ENCODE results near the gene ZNF362.

Gene ZNF362

DNA sequence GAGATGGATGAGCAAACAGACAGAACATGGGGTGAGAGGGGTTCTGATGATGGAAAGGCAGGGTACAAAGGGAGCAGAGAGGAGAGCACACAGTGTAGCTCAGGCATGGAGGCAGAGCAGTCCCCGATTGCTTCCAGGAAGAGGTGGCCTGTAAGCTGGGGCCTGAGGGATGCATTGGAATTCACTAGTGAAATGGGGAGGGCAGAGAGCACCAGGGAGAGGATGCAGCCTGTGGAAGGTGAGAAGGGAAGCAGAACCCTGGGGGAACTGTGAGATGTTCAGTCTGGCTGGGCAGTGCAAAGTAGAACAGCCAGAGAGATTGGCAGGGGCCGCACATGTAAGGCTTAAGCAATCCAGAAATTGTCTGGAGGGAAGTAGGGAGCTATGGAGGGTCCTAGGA is 12.2 kb downstream of the ZNF362 start:
- FAIRE-seq, result no peak
- no peak for TF ChIP-seq POLR2A (IDR thresholded peaks at IDR 0.05; ENCODE audit: low read depth, low read length)
- no peak for DNase-seq (ENCODE audit: insufficient read length, low spot score)

GRCh38 chr1:33268927-33269610 is 12.8 kb downstream of the ZNF362 start:
- TF ChIP-seq POLR2A (IDR thresholded peaks at IDR 0.05; ENCODE audit: low read depth, low read length), result no peak
- FAIRE-seq, result no peak
- DNase-seq (ENCODE audit: insufficient read length, low spot score), result no peak

GRCh38 chr1:33269621-33270020 is 13.3 kb downstream of the ZNF362 start:
- no peak for FAIRE-seq

DNA sequence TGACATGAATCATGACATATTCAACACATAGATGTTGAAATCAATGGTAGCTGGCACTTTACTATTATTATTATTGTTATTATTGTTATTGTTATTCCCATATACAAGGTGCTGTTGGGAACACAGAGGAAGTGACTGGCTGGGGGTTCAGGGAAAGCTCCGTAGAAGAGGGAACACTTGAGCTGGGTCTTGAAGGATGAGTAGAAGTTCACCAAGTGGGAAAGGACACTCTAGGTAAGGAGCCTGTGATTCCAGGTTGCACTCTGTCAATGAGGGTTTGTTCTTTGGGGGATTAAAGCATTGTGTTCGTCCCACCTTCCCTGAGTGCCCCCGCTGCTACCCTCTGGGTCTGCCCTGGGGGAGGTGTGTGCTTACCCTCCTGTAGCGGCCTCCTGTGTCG is 14.1 kb downstream of the ZNF362 start:
- TF ChIP-seq POLR2A (IDR thresholded peaks at IDR 0.05; ENCODE audit: low read depth, low read length), result no peak
- no peak for FAIRE-seq
- DNase-seq (ENCODE audit: insufficient read length, low spot score), result no peak

More at GRCh38 chr1:33269621-33270020, 13.3 kb downstream of the ZNF362 start:
- DNase-seq (ENCODE audit: insufficient read length, low spot score), result no peak
- no peak for TF ChIP-seq POLR2A (IDR thresholded peaks at IDR 0.05; ENCODE audit: low read depth, low read length)

DNA sequence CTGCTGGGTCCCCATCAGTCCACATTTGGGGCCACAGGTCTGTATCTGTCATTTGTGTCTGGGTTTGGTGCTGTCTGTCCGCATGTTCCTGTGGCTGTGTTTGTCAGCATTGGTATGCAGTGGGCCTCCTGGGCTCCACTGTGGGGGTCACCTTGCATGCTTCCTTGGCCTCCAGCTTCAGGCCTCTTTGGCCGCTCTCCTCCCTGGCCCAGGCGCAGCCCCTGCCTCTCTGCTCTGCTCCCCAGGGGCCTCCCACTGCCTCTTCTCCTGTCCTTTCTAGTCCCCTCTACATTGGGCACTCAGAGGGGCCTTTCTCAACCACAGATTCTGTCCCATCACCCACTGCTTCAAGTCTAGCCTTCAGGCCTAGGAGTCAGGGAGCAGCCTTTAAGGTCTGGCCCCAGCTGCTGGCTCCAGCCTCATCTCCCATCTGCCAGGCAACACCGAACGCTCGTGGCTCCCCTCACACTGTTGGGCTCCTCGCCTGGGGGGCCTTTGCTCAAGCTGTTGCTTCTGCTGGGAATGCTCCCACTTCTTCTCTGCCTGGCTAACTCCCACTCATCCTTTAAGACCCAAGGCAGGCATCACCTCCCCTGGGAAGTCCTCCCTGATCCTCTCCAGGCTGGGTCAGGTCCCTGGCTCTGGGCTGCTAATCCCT is 14.6 kb downstream of the ZNF362 start:
- no peak for TF ChIP-seq POLR2A (IDR thresholded peaks at IDR 0.05; ENCODE audit: low read depth, low read length)
- DNase-seq (ENCODE audit: insufficient read length, low spot score), result no peak
- no peak for FAIRE-seq

GRCh38 chr1:33271666-33272505 is 15.6 kb downstream of the ZNF362 start:
- no peak for DNase-seq (ENCODE audit: insufficient read length, low spot score)
- FAIRE-seq, result no peak

DNA sequence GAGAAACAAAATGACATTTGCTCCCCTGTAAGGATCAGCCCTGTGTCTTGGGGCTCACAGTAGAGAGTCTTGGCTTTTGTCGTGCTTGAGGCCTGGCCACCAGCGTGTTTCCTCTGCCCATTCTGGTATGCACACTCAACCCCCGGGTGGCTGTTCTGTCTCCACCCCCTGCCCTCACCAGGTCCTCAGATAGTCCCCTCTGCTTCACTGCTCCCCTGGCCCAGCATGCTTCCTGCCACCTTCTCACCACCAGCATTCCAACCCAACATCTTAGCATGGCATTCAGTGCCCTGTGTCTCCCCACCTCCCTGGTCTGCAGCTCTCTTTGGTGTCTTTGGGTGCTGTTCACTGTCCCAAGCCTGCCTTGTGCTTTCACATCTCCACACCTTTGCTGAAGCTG is 16.2 kb downstream of the ZNF362 start:
- no peak for FAIRE-seq
- no peak for TF ChIP-seq POLR2A (IDR thresholded peaks at IDR 0.05; ENCODE audit: low read depth, low read length)
- DNase-seq (ENCODE audit: insufficient read length, low spot score), result no peak

More at GRCh38 chr1:33271666-33272505, 15.6 kb downstream of the ZNF362 start:
- TF ChIP-seq POLR2A (IDR thresholded peaks at IDR 0.05; ENCODE audit: low read depth, low read length), result no peak

GRCh38 chr1:33272930-33273329 is 16.6 kb downstream of the ZNF362 start:
- FAIRE-seq (no peak), DNase-seq (ENCODE audit: insufficient read length, low spot score) (no peak)
- TF ChIP-seq POLR2A (IDR thresholded peaks at IDR 0.05; ENCODE audit: low read depth, low read length), result no peak

- FAIRE-seq (no peak), DNase-seq (ENCODE audit: insufficient read length, low spot score) (no peak)
- TF ChIP-seq POLR2A (IDR thresholded peaks at IDR 0.05; ENCODE audit: low read depth, low read length), result no peak
Observed at GRCh38 chr1:33273406-33273805, 17.1 kb downstream of the ZNF362 start.

DNA sequence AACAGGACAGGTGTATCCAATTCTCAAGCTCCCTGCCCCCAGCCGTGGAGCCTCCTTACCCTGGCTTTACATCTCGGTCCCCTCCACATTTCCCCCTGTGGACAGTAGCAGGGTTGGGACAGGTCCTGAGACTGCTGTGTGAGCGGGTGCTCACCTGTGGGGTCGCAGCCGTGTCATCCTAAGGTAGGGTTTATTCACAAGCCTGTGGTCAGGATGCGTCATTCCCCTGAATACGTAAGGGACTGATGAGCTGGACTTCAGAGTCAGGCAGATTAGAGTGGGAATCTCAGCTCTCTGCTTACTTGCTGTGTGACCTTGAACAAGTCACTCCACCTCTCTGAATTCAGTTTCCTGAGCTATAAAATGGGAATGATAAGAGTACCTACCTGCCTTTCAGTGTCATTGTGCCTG is 17.7 kb downstream of the ZNF362 start:
- no peak for TF ChIP-seq POLR2A (IDR thresholded peaks at IDR 0.05; ENCODE audit: low read depth, low read length)
- no peak for FAIRE-seq
- DNase-seq (ENCODE audit: insufficient read length, low spot score), result no peak

- DNase-seq (ENCODE audit: insufficient read length, low spot score) (no peak), FAIRE-seq (no peak)
- TF ChIP-seq POLR2A (IDR thresholded peaks at IDR 0.05; ENCODE audit: low read depth, low read length), result no peak
Observed at GRCh38 chr1:33274446-33274845, 18.2 kb downstream of the ZNF362 start.

DNA sequence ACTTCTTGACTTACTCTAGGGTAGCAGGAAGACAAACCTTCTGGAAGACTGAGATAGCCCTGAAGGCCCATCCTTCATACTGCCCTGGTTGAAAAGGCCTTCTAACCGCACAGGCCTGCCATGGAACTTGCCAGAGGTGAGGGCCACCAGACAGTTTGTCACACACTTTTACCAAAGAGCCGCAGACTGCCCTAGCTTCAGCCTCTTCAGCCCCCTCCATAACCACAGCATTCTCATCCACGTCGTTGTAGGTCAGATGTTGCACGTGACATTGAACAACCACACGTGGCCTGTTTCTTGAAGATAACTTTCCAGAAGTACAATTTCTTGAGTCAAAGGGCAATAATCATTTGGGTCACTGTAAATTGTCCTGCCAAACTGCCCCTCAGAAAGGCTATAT is 18.9 kb downstream of the ZNF362 start:
- TF ChIP-seq POLR2A (IDR thresholded peaks at IDR 0.05; ENCODE audit: low read depth, low read length), result no peak
- DNase-seq (ENCODE audit: insufficient read length, low spot score), result no peak
- no peak for FAIRE-seq

DNA sequence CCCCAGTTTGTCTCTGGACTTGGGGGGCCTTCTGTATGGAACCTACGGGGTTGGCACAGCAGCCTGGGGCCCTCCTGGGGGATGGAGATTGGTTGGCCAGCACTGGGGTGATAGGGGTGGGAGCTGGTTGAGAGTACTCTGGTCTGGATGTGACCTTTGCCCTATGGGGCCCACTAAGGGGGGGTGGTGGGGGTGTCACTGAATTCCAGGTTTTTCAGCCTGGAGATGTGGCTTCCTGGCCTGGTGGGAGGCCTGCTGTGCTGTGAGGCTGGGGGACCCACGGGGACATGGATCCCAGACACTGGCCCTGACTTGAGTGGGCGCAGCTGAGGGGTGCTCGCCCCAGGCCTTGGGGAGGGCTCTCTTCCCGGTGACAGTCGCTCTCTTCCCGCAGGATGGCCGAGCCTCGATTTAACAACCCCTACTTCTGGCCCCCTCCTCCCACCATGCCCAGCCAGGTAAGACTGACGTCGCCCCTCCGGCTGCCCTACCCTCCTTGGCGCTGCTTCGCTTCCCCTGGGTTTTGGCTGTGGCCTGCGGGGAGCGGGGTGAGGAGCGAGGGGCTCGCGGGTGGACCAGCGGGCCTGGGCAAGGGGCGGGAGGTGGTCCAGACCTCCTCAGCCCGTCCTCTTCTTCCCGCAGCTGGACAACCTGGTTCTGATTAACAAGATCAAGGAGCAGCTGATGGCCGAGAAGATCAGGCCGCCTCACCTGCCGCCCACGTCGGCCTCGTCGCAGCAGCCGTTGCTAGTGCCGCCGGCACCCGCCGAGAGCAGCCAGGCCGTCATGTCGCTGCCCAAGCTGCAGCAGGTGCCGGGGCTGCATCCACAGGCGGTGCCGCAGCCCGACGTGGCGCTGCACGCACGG is 19.6 kb downstream of the ZNF362 start:
- DNase-seq (ENCODE audit: insufficient read length, low spot score) (no peak), FAIRE-seq (no peak)
- TF ChIP-seq POLR2A (IDR thresholded peaks at IDR 0.05; ENCODE audit: low read depth, low read length), result no peak
